OCI-LY1 (cell line): ENCODE measurements around the gene TBC1D16.

Experiments used
- EZH2 ChIP-seq: fragments of 200-600 bp; sonication (generic), shearing (Covaris generic); IDR thresholded peaks from 2 replicates; pipeline ENCODE4 v1.8.0; 2017; ENCODE audit warnings: borderline replicate concordance, mixed run types, mild to moderate bottlenecking, antibody characterized with exemption, low read length, moderate library complexity, mixed read lengths
- TF ChIP-seq, protein P1 (sequence below): fragments of 200-600 bp; sonication (generic), shearing (Covaris generic); IDR thresholded peaks from 2 replicates; pipeline ENCODE4 v1.5.1; 2017; ENCODE audit warnings: mild to moderate bottlenecking, antibody characterized with exemption, low read length, moderate library complexity, mixed read lengths

DNA sequence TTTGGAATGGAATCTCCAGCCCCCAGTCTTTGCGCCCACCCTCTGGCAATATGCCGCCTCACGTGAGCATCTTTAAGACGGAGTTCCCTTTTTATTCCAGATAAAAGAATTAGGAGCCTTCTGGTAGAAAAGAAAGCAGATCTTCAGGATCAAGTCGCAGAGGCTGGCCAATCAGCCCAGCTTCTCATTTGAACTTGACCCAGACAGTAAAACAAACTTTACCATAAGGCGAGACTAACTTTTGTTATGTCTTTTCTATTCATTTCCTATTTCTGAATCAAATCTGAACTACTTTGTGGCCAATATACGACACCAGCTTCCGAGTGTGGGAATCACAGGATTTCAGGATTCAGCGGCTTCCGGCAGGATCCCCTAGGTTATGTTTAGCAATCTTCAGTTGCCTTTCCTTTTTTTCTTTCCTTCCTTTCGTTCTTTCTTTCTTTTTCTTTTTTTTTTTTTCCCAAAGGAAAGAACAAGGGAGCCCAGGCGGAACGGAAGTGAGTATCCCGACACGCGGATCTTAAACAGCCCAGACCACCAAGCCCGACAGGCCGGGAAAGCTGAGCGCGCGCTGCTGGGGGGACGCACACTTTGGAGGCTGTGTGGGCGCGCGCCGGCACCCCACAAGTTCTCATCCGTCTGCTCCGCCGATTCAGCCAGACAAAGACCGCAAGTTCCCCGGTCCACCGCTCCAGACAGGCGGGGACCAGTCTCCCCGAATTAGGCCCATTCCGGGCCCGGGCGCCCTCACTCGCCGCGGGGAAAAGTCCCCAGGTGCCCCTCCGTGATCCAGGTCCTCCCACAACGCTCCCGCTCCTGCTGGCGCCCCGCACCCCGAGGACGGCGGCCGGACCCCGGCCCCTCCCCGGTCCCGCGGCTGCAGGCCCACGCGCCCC, 633 bp downstream of the TBC1D16 start:
- TF ChIP-seq, protein P1, sequence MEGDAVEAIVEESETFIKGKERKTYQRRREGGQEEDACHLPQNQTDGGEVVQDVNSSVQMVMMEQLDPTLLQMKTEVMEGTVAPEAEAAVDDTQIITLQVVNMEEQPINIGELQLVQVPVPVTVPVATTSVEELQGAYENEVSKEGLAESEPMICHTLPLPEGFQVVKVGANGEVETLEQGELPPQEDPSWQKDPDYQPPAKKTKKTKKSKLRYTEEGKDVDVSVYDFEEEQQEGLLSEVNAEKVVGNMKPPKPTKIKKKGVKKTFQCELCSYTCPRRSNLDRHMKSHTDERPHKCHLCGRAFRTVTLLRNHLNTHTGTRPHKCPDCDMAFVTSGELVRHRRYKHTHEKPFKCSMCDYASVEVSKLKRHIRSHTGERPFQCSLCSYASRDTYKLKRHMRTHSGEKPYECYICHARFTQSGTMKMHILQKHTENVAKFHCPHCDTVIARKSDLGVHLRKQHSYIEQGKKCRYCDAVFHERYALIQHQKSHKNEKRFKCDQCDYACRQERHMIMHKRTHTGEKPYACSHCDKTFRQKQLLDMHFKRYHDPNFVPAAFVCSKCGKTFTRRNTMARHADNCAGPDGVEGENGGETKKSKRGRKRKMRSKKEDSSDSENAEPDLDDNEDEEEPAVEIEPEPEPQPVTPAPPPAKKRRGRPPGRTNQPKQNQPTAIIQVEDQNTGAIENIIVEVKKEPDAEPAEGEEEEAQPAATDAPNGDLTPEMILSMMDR: no peak
- no peak; the same call in 1 of the 2 replicates for TF ChIP-seq EZH2
